HG03196 (cell line): ENCODE data around the gene CASK.

ENCODE experiments used
- ATAC-seq: cut with Tn5 transposase; IDR thresholded peaks from one replicate; pipeline ENCODE4 v1.9.1; 2021; ENCODE audit not compliant: unreplicated experiment

The CASK gene

DNA sequence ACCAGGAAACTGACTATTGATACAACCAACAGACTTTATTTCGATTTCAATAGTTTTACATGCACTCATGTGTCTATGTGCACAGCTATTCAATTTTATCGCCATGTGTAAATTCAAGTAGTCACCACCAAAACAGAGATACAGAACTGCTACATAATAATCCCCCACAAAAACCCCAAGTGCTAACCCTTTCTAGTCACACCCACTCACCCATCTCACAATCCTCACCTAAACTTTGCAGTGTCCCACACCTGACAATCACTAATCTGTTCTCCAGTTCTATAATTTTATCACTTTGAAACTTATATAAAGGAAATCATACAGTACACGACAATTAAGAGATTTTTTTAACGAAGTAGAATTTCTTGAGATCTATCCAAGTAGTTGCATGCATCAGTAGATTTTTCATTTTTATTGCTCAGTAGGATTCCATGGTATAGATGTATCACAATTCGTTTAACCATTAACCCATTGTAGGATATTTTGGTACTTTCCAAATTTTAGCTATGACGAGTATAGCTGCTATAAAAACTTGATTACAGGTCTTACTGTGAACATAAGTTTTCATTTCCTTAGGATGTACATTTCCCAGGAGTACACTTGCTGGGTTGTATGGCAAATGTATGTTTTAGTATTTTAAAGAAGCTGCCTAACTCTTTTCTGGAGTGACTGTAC, 85.9 kb downstream of the CASK start:
- no peak for ATAC-seq

GRCh38 chrX:41828826-41829225, 94.5 kb downstream of the CASK start:
- ATAC-seq, result no peak

- ATAC-seq, result no peak
Observed at GRCh38 chrX:41827886-41828285, 95.5 kb downstream of the CASK start.

DNA sequence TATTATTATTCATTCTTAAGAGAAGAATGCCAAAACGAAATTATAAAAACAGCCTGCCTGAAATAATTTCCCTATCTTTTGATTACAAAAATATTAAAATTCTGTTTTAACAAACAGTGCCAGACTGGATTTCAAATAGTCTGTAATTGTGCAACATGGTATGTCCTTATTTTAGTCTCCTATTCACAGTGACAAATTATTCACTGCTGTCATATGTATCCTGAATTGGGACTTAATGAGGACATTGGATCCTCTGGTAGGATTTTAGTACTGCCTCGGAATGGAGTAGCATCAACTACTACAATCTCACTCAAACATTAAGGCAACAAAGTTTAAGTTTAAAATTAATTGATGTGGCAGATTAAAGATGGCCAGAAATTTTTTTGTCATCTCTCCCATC, 97.6 kb downstream of the CASK start:
- no peak for ATAC-seq

DNA sequence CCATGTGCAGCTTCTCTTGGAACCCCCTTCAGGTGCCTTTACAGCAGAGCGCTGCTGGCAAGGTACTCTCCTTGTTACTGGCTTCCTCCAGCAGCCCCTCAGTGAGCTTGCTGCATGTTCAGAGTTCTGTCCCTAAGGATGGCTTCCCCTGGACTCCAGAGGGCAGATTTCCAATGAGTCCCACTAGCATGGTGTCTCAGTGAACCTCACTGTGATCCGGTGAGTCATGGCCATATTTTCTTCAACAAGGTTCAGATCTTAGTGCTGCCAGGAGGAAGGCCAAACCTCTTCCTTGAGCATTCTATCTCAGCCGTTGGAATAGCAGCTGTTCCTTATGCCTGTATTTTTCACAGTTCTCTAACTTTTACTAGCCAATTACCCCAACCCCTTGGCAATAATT, 98.8 kb downstream of the CASK start:
- no peak for ATAC-seq

DNA sequence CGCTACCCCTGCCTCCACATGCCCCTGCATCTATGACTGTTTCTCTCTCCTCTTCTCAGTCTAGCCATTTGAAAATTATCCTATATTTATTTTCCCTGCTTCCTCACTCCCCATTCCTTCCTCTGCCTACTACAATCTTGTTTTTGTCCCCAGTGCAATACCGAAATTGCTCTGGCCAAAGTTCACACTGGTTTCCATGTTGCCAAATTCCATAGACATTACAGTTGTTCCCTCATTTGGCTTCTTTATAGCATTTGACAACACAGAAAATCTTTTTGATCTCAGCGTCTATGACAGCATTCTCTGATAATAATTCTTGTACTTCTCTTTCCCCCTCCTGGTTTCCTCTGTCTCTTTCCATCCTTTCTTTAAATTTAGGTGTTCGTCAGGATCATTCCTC, 100.0 kb downstream of the CASK start:
- no peak for ATAC-seq

DNA sequence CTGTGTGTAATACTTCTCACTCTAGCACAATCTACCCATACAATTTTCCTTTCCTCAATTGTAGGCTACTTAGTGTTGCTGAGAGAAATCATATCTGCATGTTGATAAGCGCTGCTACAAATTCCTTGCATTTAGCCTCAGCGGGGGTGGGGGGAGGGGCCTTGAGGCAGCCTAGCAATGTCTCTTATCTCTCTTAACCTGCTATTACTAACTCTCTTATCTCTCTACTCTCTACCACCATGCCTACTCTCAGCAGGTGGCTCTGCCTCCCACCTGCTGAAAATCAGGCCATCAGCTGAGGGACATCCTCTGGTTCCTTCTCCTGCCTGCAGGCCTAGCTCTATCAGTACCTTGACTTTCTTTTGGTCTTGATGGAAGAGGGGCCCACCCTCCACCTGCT, 100.5 kb downstream of the CASK start:
- no peak for ATAC-seq

DNA sequence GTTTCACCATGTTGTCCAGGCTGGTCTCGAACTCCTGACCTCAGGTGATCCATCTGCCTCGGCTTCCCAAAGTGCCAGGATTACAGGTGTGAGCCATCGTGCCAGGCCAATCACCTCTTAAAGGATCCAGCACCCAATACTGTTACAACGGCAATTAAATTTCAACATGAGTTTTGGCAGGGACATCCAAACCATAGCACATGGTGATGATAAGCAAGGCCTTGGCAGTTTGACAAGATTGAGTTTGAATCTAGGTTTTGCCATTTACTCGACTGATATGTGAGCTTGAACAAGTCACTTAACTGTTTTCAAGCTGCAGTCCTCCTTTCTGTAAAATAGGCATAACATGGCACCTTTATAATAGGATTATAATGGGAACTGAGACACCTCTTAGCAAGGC, 115.3 kb downstream of the CASK start:
- ATAC-seq, result no peak

GRCh38 chrX:41802958-41803357, 120.4 kb downstream of the CASK start:
- ATAC-seq, result no peak

- ATAC-seq, result no peak
Observed at GRCh38 chrX:41799661-41800060, 123.7 kb downstream of the CASK start.

DNA sequence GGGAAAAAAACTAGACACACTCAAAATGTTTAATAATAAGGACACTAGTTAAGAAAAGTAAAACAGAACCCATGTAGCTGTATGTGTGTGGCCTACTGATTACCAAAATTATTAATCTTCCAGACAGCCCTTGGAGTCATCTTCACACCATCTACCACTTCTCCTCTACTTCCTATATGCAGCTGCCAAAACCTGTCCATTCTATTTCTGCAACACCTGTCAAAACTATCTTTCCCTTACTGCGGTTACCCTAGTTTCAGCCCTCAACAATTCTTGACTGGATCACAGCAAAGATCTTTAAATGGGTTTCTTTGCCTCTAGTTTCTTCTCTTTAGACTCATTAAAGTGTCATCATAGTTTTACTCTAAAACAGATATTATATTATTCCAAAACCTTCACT, 126.8 kb downstream of the CASK start:
- no peak for ATAC-seq

GRCh38 chrX:41796046-41796445, 127.3 kb downstream of the CASK start:
- ATAC-seq, result no peak

GRCh38 chrX:41789374-41789773, 134.0 kb downstream of the CASK start:
- no peak for ATAC-seq

DNA sequence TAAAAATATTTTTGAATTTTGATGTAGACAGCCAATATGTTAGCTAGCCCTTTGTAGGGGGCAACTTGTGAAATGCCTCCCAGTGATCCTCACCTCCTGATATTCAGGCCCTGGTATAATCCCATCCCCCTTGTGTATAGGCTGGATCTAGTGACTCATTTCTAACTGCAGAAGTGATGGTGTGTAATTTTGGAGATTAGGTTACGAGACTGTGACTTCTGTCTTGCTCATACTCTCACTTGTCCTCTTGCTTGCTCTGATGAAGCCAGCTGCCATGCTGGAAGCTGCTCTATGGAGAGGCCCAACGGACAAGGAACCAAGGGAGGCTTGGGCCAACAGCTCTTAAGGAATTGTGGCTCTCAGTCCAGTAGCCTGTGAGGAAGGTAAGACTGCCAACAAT, 137.7 kb downstream of the CASK start:
- no peak for ATAC-seq

DNA sequence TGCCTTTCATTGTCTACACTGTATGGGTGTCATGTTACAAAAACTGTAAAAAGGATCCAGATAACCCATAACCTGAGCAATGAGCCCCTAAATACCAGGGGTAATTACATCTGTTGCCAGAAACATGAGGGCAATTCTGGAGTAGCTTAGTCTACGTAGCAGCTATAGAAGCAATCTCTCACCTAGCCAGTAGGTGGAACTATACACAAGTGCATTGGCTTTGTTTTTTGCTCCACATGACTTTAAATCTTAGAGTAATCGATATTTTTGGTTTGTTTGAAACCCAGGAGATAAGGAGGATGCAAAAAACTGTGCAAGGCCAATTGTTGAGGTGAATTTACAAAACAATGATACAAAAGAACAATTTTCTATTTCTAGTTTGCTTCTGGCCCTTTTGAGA, 141.9 kb downstream of the CASK start:
- no peak for ATAC-seq

DNA sequence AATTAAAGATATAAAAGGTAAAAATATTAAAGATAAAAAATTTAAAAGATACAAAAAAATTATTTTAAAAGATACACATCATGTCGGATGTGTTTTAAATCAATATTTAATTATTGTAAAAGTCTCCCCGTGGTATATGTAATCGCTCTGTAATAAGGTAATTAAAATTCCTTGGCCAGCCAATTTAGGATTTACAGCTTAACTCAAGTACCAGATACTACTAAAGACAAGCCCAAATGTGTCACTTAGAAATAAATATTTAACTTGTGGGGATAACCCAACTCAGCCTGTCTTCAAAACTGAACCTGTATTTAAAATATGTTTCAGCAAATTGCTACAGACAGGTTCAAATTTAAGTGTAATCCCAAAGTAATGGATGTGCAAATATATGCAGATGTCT, 143.4 kb downstream of the CASK start:
- no peak for ATAC-seq

- no peak for ATAC-seq
Observed at GRCh38 chrX:41779030-41779564, 144.3 kb downstream of the CASK start.

DNA sequence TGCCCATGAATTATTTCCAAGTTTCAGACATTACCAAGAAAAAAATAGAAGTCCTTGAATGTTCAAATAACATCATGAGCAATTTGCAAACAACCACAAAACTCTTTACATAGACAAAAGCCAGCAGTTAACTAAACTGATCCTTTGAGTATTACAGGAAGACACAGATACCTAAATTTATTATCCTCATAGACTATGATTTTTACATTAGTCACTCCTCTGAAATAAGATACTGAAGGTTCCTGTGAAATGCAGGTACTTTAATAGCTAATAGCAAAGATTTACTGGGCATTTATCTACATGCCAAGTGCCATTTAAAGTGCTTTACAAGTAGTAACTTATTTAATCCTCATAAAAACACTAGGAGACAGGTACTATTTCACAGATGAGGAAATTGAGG, 161.7 kb downstream of the CASK start:
- no peak for ATAC-seq

DNA sequence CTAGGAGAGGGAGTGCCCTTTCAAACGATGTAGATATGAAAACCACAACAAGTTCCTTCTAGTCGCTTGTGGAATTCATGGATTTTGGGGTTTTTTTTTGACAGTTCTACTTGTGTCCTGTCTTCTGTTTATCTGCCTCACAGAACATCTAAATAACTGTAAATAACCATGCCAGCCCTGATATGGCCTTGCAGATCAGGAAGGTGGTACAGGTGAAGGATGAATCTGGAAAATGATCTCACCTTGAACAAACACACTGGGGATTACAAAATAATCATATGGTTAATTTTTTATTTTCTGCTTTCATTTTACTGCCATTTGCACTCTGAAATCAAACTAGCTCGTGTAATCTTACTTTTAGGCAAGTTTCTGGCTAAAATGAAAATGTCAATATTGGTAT, 162.2 kb downstream of the CASK start:
- no peak for ATAC-seq

GRCh38 chrX:41759817-41760216, 163.5 kb downstream of the CASK start:
- ATAC-seq, result no peak

DNA sequence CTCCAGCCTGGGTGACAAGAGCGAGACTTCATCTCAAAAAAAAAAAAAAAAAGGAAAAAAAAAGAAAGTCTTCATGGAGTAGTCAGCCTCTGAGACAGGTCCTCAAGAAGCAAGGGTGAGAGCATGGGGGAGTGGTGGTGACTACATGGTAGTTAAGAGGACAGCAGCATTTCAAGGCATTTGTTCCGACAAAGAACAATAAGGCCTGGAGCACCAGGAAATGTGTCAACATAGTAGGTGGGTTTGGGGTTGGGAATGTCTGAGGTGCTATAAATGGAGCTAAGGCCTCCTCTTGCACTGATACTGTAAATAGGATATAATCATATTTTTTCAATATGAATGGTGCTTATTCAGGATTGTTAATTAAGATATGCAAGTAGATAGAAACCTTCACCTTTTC, 165.0 kb downstream of the CASK start:
- no peak for ATAC-seq

DNA sequence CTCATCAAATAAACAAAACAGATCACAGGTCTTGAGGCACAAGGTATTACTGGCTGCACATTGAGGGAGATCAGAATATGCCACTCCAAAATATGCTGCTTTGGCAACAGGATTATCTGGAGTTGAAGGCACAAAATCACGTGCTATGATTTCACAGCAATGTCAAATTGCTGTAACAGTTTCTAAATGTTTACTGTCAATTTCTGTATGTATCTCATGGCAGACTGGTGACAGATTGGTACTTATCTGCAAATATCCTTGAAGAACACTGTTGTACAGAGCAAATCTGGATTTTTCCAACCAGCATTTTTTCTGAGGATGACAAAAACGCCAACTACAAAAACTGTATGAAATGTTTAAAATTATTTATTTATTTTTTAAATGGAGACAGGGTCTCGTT, 172.6 kb downstream of the CASK start:
- no peak for ATAC-seq

DNA sequence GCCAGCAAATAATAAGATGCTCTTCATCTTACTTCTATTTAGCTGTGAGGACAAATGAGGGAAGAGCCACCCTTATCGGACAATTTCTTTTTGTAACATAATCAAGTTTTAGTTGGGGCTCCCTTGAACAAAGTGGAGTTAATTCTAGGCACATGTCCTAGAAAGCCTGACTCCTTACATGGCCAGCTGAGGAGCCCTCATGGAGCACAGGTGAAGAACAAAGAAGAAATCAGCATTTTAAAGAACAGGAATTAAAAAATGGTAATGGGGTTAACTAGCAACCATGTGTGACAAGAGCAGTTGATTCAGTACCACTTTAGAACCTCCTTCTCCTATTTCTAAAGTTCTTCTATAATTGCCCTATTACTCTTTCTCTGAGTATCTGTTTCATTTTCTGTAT, 183.5 kb downstream of the CASK start:
- ATAC-seq, result no peak
